HG03460 (cell line): ENCODE measurements around the gene MRPL55.

Source experiments
- ATAC-seq: cut with Tn5 transposase; IDR thresholded peaks from one replicate; pipeline ENCODE4 v1.9.1; 2021; ENCODE audit not compliant: unreplicated experiment

Gene MRPL55

DNA sequence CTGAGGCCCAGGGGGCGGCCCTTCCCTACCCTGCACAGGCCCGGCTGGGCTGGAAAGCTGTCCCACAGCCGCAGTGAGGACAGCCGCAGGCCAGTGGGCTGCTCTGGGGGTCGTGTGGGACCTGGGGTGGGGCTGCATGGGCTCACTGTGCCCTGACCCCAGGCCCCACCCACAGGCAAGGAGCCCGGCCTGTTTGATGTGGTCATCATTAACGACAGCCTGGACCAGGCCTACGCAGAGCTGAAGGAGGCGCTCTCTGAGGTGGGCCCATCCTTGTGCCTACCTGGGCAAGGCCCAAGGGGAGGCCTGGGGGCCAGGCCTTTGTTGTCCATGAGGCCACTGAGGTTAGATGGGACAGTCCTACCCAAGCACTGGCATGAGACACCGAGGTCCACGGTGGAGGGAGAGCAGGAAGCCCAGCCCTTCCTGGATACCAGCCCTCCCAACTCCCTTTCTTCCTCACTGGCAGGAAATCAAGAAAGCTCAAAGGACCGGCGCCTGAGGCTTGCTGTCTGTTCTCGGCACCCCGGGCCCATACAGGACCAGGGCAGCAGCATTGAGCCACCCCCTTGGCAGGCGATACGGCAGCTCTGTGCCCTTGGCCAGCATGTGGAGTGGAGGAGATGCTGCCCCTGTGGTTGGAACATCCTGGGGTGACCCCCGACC is 39.2 kb upstream of the MRPL55 start:
- no peak for ATAC-seq

DNA sequence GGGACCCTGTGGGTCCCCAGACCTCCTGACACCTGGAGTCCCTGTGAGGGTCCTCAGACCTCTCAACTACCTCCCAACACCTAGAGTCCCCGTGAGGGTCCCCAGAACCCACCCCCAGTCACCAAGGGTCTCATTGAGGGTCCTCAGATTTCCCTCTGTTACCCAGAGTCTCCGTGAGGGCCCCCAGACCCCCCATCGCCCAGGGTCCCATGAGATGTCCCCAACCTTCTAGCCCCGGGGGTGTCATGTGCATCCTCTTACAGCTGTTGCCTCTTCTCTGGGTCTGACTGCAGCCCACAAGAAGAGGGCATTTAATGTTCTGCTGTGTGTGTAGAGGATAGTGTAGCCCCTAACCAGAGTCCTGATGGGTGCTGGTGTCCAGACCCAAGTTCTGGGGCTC is 38.7 kb upstream of the MRPL55 start:
- ATAC-seq = no peak

DNA sequence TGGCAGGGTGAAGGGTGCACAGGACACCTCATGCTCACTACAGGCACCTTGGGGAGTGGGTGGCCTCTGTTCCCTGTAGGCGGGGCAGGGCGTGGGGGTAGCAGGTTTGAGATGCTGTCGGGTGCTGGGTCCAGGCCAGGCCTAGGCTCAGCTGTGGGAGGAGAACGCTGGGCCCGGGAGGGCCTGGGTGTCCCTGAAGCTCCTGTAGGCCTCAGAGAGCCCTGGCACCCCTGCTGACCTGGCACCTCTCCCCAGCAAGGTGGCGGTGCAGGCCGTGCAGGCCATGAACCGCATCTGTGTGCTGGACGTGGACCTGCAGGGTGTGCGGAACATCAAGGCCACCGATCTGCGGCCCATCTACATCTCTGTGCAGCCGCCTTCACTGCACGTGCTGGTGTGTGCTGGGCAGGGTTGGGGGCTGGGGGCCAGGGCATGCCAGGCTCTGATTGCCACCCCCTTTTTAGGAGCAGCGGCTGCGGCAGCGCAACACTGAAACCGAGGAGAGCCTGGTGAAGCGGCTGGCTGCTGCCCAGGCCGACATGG is 38.1 kb upstream of the MRPL55 start:
- no peak for ATAC-seq

DNA sequence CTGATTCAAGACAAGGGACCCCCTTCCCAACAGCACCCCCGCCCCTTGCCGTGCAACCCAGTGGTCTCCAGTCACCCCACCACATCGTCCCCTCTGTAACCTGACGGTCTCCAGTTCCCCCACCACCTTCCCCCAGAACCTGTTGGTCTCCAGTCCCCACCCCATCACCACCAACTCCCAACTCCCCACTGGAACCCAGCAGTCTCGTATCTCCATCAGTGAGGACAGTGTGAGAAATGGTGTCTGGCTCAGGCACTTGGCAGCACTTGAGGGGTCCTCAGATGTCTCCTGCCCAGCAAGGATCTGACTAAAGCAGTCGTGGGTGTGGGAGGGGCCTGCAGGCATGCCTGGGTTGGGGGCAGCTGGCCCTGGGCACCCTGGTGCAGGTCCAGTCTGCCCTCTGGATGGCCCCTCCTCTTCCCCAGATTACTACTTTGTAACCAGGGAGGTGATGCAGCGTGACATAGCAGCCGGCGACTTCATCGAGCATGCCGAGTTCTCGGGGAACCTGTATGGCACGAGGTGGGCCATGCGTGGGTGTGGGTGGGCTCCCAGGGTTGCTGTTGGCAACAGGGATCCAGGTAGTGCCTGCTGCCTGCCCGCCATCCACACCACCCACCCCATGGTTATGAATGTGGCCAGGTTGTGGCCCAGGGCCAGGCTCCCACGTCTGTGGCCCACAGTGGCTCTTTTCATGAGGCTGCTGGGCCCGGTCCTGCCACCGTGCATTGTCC is 37.5 kb upstream of the MRPL55 start:
- no peak for ATAC-seq

DNA sequence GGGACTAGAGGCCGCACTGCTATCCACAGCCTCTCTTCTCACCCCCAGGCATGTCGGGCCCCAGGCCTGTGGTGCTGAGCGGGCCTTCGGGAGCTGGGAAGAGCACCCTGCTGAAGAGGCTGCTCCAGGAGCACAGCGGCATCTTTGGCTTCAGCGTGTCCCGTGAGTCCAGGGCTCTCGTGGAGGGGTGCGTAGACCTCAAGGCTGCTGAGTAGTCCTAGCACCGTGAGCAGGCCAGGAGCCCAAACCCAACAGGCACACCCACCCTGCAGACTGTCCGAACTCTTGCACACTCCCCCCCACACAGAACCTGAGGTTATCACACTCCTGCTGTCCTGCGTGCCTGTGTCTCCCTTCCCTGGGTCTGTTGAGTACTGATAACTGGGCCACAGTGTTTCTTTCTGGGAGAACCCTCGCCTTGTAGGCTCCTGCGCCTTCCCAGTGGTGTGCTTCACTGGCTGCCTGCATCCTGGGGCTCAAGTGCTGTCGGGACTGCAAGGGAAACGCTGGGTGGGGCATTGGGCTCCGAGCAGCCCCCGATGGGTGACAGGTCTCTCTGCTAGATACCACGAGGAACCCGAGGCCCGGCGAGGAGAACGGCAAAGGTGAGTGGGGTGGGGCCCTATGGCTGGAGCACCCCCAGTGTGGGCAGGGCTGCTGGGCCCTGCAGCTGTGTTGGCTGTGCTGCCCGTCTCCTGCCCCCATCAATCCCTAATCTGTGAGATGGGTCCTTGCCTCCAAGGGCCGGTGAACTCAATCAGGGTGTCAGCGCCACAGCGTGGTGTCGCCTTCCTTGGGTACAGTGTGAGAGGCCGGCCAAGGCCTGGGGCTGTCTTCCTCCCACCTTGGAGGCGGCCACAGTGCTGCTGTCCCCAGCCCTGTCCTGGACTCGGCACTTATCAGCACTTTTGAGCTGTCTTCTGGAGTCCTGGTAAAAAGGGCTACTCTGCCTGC is 36.6 kb upstream of the MRPL55 start:
- ATAC-seq = no peak

DNA sequence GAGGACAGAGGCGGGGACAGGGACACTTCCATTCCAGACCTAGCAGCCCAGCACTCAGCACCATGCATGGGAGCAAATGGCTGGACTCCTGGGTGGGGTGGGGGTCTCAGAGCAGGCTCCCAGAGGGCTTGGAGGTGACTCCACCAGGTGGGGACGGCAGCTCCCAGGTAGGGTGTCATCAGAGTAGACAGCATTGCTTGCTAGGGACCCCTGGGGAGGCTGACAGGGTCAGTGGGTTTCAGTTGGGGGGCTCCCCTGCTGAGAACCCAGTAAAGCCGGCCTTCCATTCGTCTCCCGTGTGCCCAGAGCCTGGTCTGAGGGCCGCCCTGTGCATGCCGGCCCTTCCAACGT is 35.9 kb upstream of the MRPL55 start:
- ATAC-seq = no peak

DNA sequence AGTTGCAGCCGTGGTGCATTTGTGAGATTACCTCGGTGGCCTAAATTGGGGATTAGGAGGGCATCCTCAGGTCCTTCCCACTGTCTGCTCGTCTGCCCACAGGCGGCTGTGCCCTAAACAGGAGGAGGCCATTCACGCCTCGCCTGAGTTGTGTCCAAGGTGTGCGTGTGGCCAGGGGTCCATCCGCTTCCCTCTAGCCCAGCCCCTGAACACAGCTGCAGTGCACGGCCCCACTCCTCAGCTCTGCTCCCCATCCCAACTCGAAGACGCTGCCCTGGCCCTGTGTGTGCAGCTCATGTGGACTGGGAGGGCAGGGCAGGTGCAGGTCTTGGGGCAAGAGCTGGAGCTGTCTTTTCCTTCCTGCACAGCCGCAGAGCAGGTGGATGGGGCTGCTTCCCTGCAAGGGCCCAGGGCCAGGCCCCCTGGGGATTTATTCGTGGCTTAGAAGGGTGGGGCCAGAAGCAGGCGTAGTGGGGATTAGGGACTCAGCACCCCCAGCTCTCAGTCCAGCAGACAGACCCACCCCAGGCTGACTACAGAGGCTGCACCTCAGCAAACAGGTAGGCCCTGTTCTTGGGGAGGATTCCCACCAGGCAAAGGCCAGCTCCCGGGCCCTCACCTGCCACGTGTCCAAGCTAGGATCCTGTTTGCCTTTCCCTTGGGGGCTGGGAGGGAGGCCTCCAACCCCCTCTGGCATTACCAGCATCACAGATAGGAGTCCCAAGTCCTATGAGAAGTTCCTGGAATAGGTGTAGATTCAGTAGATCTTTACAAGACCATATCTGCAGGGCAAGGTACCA is 35.3 kb upstream of the MRPL55 start:
- no peak for ATAC-seq

DNA sequence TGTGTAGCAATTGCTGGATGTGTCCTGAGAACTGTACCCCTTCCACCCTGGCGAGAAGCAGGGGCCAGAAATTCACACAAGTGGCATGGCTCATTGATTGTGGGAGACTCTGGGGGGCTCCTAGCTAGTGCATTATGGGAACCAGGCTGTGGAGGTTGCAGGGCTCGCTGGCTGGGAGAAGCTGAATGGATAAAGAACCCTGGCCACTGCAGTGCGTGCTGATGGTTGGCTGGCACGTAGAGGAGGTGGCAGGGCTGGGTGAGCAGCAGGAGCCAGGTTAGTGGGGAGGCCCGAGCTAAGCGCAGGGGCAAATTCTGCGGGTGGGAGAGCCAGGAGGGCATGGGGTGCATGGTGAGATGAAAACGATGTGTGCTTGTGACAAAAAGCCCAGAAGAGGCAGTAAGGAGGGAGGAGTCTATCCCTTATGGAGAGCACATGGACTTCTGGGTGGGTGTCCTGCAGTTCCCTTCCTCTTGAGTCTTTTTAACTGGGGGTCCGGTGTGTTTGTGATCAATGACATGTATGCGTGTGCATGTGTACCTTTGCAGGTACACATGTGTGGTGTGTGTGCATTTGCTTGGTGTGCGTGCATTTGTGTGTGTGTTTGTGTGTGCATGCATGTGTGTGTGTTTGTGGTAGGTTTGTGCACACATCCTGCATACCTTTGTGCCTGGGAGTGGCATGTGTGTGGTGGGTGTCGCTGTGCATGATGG is 34.5 kb upstream of the MRPL55 start:
- no peak for ATAC-seq

DNA sequence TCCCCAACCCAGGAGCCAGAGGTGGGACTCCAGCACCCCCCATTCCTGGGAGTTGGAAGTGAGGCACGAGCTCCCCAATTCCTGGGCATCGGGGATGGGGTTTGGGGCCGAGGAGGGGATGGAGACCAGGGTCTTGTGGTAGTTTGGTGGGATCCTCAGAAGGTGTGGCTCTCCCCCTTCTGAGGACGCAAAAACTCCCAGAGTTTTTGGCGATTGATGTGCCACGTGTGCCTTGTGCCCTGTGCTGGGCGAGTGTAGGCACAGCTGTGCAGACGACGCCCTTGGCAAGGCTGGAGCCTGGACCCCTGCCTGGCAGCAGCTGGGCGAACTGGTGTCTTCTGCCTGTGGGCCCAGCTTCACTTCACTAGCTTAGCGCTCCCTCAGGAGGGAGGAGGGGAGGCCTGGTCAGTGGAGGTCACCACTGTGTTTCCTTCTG is 33.6 kb upstream of the MRPL55 start:
- ATAC-seq = no peak

DNA sequence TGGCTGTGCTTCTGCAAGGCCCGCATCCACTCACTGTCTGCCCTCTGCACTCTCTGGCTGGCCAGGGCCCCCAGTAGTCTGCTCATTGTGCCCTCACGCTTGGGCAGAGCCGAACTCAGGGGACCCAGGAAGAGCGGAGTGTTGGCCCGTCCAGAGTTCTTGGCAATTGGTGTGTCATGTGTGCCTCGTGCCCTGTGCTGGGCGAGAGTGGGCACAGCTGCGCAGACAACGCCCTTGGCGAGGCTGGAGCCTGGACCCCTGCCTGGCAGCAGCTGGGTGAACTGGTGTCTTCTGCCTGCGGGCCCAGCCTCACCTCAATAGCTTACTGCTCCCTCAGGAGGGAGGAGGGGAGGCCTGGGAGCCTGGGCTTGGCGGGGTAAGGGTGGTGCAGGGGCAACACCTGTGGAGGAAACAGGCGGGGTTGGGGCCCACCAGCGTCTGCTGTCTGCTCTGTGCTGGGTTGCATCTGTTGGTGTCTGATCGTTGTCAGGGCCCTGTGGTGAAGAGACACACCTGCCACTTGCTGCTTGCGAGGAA is 33.1 kb upstream of the MRPL55 start:
- ATAC-seq = no peak

DNA sequence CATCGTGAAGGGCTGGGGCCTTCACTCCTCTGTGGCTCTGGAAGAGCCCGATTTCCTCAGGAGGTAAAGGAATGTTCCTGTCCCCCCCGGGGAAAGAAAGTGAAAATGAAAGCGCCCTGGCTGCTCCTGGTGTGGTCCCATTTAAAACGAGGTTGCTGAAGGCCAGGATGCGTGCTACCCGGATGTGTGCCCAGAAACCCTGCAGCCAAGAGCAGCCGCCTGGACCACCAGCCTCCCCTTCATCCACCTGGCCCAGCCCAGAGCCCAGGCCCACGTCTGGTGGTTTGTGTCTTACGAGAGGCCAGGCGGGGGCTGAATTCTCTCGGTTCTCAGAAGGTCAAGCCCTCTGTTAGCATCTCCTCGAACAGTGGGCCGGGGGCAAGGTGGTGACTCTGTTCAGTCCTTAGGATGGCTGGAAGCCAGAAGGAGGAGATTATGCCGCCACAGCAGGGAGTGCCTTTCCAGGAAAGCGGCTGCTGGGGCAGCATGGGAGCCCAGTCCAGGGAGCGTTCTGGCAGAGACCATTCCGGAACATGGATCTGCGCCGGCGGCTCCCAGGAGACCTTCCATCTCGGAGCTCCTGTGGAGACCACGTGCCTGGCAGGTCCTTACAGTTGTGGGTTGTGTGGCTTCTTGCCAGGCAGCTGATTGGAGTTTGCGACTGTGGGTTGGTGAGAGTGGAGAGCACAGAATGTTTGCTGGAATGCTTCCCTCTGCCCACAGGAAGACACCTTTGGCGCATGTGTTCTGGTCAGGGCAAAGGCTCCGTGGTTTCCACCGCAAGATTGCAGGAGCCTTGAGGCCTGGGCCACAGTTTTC is 32.3 kb upstream of the MRPL55 start:
- no peak for ATAC-seq

DNA sequence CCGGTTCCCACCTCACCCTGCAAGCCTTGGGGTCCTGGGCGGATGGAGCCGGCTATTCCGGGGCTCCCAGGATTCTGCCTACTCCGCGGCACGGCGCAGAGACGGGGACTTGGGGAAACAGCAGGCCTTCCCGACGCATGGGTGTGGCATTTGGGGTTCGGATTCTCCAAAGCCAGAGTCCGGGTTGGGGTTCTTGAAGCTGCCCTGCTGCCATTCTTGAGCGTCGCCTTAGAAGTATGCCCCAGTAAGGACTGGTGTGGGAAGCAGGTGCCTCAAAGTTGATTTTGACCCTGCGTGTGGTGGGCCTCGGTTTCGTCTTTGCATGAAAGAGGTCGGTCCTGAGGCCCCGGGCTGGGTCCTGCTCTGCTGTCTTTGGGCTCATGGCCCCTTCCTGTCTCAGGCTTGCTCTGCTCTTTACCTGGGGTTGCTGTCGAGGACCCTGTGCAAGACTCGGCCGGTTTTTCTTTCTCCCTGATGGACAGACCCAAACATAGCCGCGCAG is 31.7 kb upstream of the MRPL55 start:
- ATAC-seq = no peak

DNA sequence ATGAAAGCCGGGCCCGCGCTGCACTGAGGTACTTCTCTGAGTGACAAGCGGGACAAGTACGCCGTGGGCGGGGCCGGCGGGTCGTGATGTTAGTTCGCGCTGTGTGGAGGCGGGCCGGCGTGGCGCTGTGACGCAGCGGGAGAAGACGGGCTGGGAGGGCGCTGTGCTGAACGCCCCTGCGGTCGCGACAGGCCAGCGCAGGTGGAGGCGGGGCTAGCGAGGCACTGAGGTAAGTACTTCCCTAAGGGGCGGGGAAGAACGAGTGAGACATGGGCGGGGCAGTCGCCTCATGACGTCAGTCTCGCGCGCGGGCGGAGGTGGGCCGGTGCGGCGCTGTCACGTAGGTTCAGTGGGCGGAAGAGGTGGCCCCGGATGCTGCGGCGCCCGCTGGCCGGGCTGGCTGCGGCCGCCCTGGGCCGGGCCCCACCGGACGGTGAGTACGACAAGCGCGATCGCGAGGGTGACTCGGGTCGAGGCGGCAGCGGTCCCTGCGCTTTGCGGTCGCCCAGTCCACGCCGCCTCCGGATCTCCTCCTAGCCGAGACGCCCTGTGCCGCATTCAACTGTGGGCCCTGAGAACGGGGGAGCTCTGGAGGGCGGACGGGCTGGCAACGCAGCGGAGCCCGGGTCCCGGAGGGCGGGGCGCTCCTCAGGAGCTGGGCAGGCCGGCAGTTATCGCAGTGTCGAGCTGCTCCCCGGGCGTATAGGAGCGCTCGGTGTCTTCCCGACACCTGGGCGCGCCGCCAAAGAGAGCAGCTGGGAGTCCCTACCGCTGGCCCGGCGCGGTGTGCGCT is 31.0 kb upstream of the MRPL55 start, which contains the start of gene GUK1:
TSS of gene GUK1 (plus strand) at position 349 of the 793 bp plus-strand sequence. CDS start at position 373, 24 bp downstream.
- ATAC-seq = peak; percentile 88

DNA sequence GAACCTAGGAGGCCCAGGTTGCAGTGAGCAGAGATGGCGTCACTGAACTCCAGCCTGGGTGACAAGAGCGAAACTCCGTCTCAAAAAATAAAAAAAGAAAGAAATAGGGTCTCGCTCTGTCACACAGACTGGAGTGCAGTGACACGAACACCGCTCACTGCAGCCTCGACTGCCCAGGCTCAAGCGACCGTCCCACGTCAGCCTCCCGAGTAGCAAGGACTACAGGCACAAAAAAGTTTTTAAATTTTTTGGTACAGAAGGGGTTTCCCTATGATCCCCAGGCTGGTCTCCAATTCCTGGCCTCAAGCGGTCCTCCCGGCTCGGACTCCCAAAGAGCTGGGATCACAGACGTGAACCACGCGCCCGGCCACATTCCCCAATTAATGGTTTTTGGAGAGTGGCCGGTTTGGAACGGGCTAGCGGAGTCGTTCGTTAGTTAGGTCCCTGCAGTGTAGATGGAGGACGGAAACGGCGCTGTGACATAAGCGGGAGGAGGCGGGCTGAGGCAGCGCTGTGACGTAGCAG is 30.4 kb upstream of the MRPL55 start:
- no peak for ATAC-seq

DNA sequence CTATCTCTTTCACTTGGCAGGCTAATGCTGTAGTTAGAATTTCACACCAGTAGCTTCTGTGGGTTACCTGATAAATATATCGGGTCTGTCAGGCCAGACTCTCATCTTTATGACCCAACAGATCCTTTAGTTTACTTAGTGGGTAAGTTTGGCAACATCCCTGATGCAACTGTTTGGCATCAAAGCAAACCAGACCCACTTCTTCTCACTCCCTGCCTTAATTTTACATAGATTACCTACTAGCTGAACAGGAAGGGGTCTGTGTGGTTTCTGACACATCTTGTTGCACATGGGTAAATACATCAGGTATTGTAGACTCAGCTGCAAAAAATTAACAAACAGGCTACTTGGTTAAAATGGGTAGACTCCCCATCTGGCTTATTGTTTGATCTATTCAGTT is 27.8 kb upstream of the MRPL55 start:
- no peak for ATAC-seq

DNA sequence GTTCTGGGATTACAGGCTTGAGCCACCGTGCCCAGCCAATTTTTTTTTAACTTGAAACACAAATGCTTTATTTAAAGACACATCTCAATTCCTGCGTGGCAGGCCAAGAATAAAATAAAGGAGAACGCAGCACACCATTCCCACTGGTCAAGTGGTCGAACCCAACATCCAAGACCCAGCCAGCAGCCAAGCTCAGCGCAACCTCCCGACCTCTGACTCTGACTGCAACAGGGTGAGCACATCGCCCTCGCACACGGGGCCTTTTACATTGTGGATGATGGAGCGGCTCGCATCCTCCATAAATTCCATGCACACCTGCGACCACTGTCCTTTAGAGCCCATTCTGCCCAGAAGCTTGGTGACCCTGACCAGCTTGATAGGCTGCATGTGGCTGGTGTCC is 25.5 kb upstream of the MRPL55 start:
- ATAC-seq = no peak

DNA sequence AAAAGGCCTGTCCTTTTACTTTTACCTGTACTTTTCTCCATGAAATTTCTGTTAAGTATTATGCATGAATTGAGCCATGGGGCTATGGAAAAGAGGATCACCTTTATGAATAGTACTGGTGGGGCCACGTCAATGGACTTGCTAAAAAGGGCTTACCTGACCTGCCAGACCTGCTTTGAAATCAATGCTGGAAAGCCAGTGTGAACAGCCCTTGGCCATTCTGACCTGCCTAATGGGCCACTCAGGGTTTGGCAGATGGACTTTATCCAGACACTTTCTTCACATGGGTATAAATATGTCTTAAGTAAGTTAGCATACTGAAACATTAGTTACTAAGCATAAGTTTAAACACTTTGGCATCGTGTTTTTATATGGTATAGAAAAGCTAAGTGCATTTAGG is 22.7 kb upstream of the MRPL55 start:
- no peak for ATAC-seq

DNA sequence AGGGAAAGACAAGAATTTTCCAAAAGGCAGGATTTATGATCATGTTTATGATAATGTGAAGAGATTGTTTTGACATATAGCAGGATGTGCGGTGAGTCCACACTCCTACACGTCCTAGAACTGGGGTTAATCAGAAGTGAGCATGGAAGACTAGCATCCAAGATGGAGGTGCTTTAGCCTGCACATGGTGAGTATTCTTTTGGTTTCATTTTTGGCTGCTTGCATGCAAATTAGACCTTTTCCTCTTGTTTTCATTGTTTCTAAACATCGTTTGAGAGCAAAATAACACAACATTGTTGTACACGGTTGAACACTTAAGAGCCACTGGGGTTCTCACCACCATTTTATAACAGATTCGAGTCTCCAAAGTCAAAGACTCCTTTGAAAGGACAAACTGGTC is 16.1 kb upstream of the MRPL55 start:
- no peak for ATAC-seq
